ENCODE data around the gene MAPK8IP2.
"Not testable (repeated sequence)": the region's sequence is repeated elsewhere in the genome, so short reads cannot be mapped to it uniquely, and the experiment has no call there.

Gene MAPK8IP2

DNA sequence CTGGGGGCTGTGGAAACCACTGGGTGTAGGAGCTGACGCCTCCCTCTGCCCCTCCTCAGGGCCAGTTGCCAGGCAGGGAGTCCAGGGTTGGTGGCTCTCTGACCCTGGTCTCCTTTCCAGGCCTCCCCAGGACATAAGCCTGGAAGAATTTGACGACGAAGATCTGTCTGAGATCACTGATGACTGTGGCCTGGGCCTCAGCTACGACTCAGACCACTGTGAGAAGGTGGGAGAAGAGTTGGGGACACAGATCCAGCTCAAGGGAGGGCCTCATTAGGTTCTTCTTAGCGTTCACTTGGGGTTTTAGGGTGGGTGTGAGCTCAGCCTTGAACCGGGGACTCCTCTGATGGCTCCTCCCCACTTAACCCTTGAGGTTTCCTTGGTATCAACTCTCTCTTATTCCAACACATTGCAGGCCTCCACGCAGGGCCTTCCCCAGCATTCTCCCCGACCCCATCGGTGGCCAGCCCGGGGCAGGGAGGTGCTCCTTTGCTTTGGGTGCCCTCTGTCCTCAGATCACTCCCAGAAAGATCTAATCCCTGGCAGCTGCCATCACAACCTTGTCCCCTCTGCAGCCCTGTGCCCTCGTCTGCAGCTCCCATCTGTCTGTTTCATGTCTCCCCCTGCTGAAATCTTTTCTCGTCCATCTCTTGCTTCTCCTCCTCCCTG is 1.2 kb downstream of the MAPK8IP2 start:
- no peak for DNase-seq

DNA sequence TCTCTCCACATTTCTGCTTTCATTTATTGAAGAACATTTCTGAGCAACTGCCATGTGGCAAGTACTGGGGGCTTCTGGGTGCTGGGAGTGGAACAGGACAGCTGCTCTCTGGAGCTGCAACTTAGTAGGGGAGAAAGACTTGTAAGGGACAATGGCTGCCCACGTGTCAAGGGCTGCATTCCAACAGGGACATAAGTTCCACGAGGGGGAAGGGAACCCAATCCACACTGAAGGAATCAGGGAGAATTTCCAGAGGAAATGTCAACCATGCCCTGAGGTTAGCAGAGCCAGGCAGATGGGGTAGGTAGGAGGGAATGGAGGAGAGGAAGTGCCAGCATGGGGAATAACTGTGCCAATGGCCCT is 1.7 kb downstream of the MAPK8IP2 start:
- DNase-seq: no peak

DNA sequence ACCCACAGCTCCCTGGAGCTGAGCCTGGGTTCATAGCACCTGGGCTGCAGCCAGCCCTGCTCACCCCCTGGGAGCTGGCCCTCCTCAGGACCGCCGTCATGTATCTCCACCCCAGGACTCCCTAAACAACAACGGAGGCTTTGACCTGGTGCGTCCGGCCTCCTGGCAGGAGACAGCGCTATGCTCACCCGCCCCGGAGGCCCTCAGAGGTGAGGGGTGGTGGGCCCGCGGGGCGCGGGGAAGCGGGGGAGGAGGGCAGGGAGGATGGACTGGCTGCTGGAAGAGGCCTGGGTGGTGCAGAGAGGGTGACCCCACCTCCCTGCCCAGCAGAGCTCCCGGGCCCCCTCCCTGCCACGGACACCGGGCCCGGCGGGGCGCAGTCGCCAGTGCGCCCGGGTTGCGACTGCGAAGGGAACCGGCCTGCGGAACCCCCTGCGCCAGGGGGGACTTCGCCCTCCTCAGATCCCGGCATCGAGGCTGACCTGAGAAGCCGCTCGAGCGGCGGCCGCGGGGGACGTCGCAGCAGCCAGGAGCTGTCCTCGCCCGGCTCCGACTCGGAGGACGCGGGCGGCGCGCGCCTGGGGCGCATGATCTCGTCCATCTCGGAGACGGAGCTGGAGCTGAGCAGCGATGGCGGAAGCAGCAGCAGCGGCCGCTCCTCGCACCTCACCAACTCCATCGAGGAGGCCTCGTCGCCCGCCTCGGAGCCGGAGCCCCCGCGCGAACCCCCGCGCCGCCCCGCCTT is 3.1 kb downstream of the MAPK8IP2 start:
- no peak for DNase-seq

DNA sequence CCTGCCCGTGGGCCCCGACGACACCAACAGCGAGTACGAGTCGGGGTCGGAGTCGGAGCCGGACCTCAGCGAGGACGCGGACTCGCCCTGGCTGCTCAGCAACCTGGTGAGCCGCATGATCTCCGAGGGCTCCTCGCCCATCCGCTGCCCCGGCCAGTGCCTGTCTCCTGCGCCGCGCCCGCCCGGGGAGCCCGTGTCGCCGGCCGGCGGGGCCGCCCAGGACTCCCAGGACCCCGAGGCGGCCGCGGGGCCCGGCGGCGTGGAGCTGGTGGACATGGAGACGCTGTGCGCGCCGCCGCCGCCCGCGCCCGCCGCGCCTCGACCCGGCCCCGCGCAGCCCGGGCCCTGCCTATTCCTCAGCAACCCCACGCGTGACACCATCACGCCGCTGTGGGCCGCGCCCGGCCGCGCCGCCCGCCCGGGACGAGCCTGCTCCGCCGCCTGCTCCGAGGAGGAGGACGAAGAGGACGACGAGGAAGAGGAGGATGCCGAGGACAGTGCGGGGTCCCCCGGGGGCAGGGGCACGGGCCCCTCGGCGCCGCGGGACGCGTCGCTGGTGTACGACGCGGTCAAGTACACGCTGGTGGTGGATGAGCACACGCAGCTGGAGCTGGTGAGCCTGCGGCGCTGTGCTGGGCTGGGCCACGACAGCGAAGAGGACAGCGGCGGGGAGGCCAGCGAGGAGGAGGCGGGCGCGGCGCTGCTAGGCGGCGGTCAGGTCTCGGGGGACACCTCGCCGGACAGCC is 3.8 kb downstream of the MAPK8IP2 start:
- no peak for DNase-seq

DNA sequence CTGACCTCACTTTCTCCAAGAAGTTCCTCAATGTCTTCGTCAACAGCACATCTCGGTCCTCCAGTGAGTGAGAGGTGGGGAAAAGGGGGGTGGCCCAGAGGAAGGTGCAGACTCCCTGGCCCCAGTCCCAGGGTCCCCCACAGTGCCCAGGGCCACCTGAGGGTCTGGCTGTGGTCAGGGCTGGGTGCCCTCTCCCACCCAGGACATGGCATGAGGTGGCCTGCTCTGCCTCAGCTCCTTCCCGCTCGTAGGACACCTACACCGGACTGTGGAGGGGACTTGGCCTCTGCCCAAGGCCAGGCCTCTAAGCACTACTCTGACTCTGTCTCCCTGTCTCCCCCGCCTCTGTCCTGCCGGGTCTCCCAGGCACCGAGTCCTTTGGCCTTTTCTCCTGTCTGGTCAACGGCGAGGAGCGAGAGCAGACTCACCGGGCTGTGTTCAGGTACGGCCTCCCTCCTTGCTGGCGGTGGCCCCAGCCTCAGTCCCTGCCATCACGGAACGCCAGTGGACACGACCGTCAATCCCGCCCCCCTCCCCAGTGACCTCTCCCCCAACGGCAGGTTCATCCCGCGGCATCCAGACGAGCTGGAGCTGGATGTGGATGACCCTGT is 4.5 kb downstream of the MAPK8IP2 start:
- DNase-seq: no peak

DNA sequence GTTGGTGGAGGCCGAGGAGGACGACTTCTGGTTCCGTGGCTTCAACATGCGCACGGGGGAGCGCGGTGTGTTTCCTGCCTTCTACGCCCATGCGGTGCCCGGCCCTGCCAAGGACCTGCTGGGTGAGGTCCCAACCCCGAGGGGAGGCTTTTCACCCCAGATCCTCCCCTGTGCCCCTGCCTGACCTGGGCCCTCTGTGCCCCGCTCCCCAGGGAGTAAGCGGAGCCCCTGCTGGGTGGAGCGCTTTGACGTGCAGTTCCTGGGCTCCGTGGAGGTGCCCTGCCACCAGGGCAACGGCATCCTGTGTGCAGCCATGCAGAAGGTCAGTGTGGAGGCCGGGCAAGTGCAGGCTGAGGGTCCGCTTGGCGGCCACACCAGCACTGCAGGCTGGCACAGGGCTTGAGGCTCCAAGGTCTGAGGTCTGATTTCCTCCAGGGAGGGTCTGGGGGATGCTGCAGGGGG is 5.1 kb downstream of the MAPK8IP2 start:
- DNase-seq: no peak

DNA sequence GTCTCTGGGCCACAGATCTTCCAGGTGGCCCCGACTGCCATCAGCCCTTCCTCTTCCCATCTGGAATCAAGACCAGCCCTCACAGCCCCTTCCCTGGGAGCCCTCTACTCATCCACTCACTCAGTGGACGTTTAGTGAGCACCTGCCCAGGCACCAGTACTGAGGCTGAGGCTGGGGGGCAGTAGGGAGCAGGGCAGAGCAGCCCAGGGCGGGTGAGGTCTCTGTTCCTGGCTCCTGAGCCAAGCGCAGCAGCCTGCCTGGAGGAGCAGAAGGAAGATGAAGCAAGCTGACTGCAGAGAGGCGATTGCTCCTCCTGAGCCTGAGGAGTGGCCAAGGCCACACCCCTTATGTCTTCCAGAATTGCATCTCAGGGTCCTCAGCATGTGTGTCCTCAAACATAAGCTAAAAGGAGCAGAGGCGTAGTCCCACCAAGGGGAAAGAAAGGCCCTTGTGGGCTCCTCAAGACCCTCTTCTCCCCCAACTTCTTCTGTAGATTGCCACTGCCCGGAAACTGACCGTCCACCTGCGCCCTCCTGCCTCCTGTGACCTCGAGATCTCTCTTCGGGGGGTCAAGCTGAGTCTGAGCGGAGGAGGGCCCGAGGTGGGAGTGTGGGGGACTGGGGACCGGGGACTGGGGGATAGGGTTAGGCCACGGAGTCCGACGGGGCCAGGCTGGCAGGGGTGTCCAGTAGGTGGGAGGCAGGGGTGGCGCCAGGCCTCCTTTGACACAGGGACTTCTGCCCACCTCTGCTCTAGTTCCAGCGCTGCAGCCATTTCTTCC is 5.8 kb downstream of the MAPK8IP2 start:
- no peak for DNase-seq

DNA sequence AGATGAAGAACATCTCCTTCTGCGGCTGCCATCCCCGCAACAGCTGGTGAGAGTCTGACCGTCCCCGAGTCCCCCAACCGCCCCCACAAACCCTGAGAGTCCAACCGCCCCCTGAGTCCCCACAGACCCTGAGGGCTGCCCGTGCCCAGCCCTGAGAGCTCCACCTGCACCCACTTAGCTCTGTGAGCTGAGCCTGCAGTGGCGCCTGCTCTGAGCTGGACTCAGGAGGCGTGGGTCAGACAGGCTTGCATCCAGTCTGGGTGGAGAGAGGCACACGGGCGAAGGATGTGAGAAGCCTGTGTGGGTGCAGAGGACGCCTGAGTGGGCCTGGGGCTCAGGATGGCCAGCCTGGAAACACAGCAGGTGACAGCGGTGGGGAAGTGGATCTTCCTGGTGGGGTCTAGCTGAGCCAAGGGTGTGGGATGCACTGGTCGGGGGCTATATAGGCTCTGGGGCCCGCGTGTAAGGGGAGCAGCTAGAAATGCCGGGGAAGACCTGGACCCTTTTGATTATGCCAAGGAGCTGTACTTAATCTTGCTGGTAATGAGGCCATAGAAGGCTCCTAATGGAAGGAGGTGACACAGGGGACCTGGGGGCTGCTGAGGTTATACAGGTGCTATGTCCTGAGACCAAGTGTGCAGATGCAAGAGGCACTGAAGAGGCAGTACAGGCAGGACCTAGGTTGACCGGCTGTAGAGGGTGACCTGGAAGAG is 6.5 kb downstream of the MAPK8IP2 start:
- DNase-seq: no peak

DNA sequence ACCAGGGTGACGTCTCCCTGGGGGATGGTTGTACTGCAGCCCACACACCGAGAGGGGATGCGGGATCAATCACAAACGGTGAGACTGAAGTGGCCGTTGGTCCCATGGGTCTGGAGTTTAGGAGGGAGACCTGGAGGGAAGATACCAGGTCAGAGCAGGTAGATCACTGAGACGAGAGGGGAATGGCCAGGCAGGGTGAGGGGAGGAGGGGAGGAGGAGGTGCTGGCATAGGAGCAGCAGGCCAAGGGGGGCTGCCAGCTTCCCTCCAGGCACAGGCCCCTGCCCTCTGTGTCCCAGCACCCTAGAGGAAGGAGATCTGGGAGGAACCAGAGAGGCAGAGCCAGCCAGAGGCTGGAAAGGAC is 7.0 kb downstream of the MAPK8IP2 start:
- no peak for DNase-seq

DNA sequence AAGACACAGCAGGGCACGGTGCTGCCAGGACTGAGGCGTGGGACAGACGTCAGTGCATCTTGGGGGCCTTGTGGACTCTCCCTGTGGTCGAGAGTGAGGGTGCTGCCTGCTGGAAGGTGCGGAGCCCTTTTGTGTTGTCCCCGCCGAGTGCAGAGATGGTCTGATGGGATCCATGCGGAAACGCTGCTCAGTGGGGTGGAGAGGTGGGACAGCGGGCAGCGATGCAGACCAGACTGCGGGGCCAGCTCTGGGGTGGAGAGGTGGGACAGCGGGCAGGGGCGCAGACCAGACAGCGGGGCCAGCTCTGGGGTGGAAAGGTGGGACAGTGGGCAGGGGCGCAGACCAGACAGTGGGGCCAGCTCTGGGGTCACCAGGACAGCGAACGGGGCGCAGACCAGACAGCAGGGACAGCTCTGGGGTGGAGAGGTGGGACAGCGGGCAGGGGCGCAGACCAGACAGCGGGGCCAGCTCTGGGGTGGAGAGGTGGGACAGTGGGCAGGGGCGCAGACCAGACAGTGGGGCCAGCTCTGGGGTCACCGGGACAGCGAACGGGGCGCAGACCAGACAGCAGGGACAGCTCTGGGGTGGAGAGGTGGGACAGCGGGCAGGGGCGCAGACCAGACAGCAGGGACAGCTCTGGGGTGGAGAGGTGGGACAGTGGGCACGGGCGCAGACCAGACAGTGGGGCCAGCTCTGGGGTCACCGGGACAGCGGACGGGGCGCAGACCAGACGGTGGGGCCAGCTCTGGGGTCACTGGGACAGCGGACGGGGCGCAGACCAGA is 7.7 kb downstream of the MAPK8IP2 start:
- not testable (repeated sequence) for DNase-seq

DNA sequence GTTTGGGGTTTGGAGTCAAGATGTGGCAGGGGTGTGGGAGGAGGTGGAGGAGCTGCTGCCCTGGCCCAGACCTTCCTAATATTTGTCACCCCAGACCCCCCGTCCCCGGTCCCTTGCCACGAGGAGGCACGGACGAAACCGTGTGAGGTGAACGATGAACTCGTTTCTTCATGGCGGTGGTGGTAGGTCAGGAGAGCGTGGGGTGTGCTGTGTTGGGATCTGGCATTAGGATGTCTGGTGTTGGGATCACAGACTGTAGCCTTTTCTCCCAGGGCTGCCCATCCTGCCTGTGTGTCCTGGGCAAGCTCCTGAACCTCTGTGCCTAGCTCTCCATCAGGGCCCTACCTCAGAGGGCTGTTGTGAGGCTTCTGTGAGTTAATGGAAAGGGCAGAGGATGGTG is 8.4 kb downstream of the MAPK8IP2 start:
- DNase-seq: no peak

DNA sequence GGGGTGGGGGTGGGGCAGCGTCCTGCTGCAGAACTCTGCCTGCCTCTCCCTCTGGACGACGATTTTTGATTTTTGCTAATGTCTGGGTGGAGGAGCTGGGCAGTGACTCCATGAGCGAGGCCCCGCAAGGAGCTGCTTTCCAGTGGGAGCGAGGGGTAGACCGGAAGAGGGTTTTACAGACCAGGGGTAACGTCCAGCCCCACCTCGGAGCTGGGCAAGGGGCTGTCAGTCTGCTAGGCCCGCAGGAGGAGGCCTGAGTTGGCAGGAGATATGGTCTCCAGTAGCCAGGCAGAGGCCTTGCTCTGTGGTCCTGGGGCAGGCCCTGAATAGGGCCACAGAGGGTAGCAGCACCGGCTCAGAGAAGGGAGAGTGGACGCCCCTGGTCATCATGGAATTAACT is 9.0 kb downstream of the MAPK8IP2 start:
- no peak for DNase-seq

DNA sequence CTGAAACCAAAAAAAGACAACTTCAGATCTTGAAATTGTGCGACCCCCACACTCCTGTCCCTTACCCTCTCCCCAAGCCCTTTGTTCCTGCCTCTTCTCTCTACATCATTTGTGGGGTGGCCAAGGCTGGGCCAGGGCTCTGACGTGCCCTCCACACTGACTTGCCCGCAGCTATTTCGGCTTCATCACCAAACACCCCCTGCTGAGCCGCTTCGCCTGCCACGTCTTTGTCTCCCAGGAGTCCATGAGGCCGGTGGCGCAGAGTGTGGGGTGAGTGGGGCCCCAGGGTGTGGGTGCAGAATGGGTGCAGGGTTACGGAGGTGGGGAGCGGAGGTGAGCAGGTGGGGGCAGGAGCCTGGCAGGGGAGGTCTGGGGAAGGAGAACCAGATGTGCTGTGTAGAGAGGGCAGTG is 9.5 kb downstream of the MAPK8IP2 start:
- no peak for DNase-seq

DNA sequence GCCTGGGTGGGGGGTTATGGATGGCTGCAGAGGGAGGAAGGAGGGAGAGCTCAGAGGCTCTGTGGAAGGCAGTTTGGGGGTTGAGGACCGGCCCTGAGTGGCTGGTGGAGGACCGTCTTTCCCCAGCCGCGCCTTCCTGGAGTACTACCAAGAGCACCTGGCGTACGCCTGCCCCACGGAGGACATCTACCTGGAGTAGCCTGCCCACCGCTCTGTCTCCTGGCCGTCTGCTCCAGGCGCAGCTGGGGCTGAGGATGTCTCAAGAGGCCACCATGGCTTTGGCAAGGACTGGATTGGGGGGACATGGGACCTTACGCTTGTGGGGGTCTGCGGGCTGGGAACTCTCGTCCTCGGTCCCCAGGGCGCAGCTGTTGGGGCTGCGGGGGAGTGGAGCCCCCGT is 10.0 kb downstream of the MAPK8IP2 start:
- DNase-seq: no peak

DNA sequence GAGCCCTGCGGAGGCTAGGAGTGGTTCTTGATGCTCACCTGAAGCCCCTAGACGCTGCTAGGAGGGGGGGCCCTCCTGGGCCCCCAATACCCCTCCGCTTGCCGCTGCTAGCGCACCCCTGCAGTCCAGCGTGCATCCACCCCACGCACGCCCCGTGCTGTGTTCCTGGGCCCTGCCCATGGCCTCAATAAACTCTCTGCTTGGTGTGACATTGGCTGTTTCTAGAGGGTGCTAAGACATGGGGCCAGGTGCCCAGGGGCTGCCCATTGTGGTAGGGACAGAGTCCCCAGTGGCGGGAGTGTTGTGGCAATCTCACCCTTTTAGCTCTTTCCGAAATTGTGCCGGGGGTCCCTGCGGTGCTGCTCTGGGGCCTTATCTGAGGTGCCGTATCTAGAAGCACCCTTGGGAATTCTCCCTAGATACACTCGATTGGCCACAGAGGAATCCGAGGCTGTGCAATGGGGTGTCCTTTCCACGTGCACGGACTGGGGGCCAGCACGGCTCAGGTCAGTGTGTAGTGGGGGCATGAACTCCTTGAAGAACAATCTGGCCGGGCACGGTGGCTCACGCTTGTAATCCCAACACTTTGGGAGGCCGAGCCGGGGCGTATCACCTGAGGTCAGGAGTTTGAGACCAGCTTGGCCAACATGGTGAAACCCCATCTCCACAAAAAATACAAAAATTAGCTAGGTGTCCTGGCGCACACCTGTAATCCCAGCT is 10.9 kb downstream of the MAPK8IP2 start:
- DNase-seq: no peak

DNA sequence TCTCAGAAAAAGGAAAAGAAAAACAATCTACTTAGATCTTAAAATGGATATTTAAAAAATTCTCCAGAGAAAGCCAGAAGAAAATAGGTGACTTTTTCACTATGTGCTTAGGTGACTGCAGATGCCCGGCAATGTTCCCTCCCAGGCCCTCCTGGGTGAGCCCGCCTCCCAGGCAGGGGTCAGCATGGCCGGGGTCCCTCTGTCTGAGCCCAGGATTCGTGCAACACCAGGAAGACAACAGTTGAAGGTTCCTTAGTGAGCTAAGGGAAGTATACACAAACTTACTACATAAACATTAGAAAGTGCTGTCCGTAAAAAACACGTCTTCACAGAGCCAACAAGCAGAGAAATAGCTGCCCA is 11.6 kb downstream of the MAPK8IP2 start:
- DNase-seq: no peak

DNA sequence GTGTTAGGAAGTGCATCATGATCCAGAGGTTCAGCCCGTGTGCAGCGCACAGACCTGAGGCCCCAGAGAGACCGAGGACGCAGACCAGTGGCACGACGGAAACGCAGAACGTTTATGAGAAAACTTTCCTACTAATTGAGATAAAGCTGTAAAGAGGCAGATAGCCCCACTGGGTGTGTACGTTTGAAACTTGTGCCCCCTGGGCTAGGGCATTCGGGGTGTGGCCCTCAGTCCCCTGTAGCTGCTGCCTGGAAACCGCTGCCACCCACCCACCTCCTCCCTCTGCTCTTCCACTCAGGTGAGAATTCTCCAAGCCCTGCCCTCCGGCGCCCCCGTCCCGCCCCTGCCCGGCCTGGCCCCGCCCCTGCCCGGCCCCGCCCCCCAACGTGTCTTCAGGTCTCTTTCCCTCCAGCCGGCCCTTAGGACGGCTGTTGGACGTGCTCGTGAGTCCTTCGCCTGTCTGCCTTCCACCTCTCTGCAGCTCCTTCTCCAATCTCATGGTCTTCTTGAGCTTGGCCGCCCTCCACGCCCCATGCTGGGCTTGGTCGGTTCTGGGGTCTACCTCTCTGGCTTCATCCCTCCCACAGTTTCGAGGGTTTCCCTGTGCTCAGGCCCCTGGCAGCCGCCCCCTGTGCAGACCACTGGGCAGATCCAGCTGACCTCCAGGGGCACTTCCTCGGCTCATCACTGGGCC is 12.1 kb downstream of the MAPK8IP2 start:
- no peak for DNase-seq

DNA sequence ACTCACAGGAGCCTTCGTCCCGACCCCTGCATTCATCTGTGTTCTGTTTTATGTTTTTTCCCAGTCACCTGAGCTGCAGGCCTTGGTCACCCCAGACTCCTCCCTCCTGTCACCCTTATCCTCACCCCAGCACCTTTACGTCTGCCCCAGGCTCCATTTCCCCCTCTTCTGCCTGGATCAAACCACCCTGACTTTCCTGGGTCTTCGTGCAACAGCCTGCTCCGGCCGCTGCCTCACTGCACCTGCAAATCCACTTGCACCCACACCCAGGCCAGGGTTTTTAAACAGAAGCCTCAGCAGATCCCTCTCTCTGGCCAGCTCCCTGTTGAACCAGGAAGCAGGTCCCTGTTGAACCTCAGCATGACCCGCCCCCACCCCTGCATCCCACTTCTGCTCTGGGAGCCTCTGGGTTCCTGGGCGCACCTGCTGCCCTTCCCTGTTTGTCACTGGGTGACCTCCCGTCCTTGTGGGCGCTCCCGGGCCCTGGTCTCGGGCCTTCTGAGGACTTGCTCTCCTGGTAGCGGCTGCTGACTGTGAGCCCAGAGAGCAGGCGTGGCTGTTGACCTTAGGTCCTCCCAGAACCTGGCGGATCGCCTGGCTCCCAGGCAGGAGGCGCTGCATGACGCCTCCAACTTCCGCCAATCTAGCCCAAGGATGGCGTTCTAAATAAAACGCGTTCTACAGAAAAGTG is 12.8 kb downstream of the MAPK8IP2 start:
- no peak for DNase-seq

DNA sequence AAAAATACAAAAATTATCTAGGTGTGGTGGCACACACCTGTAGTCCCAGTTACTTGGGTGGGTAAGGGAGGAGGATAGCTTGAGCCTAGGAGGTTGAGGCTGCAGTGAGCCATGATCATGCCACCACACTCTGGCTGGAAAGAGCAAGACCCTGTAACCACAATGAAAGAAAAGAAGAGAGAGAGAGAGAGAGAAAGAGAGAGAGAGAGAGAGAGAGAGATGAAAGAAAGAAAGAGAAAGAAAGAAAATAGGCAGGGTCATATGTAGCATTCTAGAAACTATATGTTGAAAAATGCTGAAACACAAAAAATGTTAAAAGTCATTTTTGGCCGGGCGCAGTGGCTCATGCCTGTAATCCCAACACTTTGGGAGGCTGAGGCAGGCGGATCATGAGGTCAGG is 13.7 kb downstream of the MAPK8IP2 start:
- DNase-seq: not testable (repeated sequence)
